GM18520 (cell line): ENCODE results near the gene GRIFIN.

ENCODE experiments used
- ATAC-seq: cut with Tn5 transposase; IDR thresholded peaks from one replicate; pipeline ENCODE4 v1.9.1; 2021; ENCODE audit not compliant: unreplicated experiment

Gene GRIFIN

DNA sequence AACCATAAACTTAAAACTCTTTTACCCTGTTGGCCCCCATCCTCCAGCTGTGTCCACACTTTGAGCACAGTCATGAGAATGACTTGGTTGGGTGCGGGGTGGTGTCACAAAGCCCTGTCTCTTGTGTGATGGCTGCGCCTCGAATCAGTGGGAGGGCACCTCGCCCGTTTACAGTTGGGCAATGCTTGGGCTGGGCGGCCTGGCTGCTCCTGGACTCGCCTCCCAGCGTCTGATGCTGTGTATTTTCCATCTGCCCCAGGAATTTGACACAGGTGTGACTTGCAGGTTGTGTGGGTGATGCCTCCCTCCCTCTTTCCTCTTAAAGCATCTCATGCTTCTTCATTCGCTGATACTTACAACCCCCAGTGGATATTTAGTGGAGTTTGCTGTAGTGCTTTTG, 39.1 kb downstream of the GRIFIN start:
- ATAC-seq, result no peak

DNA sequence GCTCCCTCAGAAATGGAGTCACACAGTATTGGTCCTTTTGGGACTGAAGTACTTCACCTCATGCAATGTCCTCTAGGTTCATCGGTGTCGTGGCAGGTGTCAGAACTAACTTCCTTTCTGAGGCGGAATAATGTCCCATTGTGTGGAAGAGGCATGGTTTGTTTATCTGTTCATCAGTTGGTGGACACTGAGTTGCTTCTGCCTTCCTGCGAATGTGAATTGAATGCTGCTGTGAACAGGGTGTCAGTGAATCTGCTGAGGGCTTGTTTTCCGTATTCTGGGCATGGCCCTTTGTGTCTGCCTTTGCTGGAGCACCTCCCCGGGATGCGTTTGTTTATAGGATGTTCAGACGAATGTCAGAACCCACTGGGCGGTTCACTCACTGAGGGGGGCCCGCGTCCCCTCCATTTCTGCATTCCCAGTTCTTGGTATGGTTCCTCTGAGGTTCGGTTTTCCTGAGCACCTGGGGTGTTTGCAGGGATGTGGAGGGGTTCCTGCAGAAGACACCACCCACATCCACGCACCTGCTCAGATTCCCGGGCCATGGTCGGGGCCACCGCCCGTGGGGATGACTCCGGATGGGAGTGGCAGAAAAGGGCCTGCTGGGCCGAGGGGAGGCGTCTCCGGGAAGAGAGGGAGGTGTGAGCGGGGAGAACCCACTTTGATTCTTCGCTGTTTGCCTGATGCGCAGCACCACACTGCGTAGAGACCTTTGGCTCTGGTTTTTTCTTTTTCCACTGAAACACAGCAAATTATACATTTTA, 39.7 kb downstream of the GRIFIN start:
- ATAC-seq, result no peak

DNA sequence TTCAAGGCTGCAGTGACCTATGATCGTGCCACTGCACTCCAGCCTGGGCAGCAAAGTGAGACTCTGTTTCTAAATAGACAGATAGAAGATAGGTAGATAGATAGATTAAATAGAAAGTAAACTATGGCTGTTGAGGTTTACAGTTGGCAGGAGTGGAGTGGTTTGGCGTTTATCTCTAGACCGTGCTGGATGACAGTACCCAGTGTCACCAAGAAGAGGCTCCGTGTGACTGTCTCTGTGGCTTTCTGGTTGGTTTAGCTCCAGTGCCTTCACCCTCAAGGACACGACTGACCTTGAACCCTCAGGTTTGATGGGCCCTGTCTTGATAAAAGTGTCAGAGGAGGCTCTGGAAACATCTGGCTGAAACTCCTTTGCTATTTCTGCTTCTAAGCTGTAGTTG, 41.1 kb downstream of the GRIFIN start:
- ATAC-seq, result no peak

DNA sequence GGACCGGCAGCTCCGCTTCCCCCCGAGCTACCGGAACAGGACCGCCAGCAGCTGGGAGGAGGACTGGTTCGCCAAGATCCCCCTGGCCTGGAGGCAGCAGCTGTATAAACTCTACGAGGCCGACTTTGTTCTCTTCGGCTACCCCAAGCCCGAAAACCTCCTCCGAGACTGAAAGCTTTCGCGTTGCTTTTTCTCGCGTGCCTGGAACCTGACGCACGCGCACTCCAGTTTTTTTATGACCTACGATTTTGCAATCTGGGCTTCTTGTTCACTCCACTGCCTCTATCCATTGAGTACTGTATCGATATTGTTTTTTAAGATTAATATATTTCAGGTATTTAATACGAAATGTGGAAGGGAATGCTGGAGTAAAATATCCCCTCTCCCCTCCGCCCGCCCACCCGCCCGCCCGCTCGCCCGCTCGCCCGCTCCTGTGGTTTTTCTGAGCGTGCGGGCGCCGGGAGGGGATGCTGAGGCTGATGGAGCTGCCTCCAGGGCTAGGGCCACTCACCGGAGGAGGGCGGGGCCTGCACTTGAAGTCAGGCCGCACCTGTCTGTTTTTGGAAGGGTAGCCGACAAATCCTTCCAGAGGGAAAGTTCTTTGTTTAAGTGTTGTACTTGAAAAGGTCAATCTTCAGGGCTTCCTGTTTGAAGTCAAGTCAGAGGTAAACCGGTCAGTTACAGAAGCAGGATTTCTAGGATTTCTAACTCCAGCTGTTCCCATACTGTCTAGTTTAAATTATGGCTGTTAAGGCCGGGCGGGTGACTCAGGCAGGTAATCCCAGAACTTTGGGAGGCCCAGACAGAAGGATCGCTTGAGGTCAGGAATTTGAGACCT, 42.3 kb downstream of the GRIFIN start:
- no peak for ATAC-seq

DNA sequence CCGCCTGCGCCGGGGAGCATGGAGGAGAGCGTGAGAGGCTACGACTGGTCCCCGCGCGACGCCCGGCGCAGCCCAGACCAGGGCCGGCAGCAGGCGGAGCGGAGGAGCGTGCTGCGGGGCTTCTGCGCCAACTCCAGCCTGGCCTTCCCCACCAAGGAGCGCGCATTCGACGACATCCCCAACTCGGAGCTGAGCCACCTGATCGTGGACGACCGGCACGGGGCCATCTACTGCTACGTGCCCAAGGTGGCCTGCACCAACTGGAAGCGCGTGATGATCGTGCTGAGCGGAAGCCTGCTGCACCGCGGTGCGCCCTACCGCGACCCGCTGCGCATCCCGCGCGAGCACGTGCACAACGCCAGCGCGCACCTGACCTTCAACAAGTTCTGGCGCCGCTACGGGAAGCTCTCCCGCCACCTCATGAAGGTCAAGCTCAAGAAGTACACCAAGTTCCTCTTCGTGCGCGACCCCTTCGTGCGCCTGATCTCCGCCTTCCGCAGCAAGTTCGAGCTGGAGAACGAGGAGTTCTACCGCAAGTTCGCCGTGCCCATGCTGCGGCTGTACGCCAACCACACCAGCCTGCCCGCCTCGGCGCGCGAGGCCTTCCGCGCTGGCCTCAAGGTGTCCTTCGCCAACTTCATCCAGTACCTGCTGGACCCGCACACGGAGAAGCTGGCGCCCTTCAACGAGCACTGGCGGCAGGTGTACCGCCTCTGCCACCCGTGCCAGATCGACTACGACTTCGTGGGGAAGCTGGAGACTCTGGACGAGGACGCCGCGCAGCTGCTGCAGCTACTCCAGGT, 43.1 kb downstream of the GRIFIN start:
- no peak for ATAC-seq

DNA sequence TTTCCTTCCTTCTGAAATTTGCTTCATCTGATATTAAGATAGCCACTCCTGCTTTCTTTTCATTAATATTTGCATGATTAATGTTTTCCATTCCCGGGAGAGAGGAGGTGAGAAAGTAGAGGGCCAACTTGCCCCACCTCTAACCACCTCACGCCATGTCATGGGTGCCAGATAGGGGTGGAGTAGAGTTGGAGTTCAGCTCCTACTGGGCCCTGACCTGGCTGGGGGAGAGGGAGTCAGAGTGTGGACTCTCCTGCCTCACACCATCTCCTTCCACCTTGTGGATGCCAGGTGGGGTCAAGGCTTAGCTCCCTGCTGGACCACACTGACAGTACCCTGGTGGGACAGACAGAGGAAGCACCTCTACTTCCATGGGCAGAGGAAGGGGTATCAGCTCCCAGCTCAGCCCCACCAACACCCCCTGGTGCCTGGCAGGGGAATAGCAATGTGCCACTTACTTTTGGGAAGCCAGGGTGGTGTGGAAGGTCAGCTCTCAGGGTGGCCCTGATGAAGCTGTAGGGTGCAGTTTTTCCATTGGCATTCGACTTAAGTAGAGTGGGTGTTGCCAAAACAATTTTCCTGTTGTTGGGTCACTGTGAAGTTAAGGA, 44.8 kb downstream of the GRIFIN start:
- ATAC-seq, result no peak

DNA sequence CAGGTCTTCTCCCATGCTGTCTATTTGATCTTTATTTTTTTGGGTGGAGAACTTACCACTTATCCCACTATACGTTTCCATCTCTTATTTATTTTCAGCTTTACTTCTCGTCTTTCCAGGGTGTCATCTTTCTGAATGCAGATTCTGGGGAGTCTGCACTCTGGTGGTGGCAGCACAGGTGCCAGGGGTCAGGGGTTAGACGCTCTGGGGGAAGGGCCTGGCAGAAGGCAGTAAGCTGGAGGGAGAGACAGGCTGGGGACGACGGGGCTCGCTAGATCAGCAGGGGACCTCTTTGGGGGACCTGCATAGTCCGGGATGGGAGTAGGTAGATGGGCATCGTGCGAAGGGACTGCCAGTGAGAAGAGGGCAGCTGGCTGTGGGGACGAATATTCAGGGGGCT, 50.4 kb downstream of the GRIFIN start:
- no peak for ATAC-seq
